ENCODE data around the gene VIL1. TPM values are rescaled to one million over a fixed set of nuclear protein-coding genes. Genes with fewer than 3 reads are reported as not detected.

The VIL1 gene
- total and polyA plus RNA-seq, 2 of the 8 experiments (the other 6 are each of a cell fraction or from before 2014, with no cell fraction given), result 6.2 to 7.0 TPM

DNA sequence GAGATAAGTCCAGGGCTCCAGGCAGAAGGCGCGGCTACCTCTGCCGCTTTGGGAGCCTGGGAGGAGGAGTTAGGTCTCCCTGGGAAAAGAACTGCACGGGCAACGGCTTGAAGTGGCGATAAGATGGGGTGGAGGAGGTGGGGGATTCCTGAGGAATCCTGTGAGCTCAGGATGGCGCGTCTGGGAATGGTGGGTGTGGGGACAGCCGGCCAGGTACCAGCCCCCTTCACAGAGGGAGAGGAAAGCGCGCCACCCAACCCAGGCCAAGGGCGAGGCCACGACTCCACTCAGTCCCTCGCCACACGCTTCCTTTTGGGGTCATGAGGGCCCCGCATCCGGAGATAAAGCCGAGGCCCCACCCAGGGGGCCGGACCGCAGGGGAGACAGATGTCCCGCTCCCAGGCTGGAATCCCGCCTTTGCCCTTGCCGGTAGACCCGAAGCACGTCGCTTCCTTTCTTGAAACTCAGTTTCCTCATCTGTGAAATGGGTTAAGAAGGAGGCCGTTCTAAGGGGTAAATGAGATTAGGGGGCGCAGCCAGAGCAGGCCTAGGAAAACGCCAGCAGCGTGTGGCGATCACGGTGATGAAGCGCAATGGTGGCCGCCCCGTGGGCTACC lies 21.0 kb upstream of the VIL1 start (continued):
- TF ChIP-seq, protein P1, sequence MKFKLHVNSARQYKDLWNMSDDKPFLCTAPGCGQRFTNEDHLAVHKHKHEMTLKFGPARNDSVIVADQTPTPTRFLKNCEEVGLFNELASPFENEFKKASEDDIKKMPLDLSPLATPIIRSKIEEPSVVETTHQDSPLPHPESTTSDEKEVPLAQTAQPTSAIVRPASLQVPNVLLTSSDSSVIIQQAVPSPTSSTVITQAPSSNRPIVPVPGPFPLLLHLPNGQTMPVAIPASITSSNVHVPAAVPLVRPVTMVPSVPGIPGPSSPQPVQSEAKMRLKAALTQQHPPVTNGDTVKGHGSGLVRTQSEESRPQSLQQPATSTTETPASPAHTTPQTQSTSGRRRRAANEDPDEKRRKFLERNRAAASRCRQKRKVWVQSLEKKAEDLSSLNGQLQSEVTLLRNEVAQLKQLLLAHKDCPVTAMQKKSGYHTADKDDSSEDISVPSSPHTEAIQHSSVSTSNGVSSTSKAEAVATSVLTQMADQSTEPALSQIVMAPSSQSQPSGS (IDR thresholded peaks at IDR 0.05; ENCODE audit: low read length), result no peak
- TF ChIP-seq TEAD4 (IDR thresholded peaks at IDR 0.05; ENCODE audit: low read depth, low read length) (no peak), EGR1 (IDR thresholded peaks at IDR 0.05; ENCODE audit: borderline replicate concordance, low read depth, low read length) (no peak), NRF1 (IDR thresholded peaks at IDR 0.05; ENCODE audit: low read depth, low read length) (no peak), ZNF274 (IDR thresholded peaks at IDR 0.05; ENCODE audit: borderline replicate concordance, extremely low read depth, low read length) (no peak), MAFK (IDR thresholded peaks at IDR 0.05; ENCODE audit: low read depth, low read length) (no peak), JUND (IDR thresholded peaks at IDR 0.05; ENCODE audit: low read length) (no peak), HDAC6 (IDR thresholded peaks at IDR 0.05; ENCODE audit: low read depth, low read length) (no peak), SP4 (IDR thresholded peaks at IDR 0.05; ENCODE audit: low read length) (no peak), TAF1 (IDR thresholded peaks at IDR 0.05; ENCODE audit: low read depth, low read length) (no peak), EZH2 (IDR thresholded peaks at IDR 0.05; ENCODE audit: low read depth, low read length, severe bottlenecking) (peak; percentile 31), CBX5 (IDR thresholded peaks at IDR 0.05; ENCODE audit: low read depth, low read length) (no peak), BCL11A (IDR thresholded peaks at IDR 0.05; ENCODE audit: low read depth in 2 of 2, low read length in 2 of 2) (no peak)
